Fibroblast of lung (primary cell): ENCODE data around the gene AFAP1.

Source experiments
- EZH2 ChIP-seq: IDR thresholded peaks from 2 replicates; pipeline ENCODE4 v1.5.1; 2012; ENCODE audit warnings: low read length, control low read depth, mild to moderate bottlenecking; ENCODE audit errors: missing control alignments
- TF ChIP-seq, protein P1 (sequence below), 2 donors: IDR thresholded peaks in 1 of 2; conservative IDR thresholded peaks in 1 of 2; 1 replicate in 1 of 2; 2 replicates in 1 of 2; pipeline ENCODE4 v1.5.1; 2011 to 2012; ENCODE audit warnings: low read length in 2 of 2, control low read depth in 1 of 2, inconsistent platforms in 1 of 2, low read depth in 1 of 2, mild to moderate bottlenecking in 1 of 2

DNA sequence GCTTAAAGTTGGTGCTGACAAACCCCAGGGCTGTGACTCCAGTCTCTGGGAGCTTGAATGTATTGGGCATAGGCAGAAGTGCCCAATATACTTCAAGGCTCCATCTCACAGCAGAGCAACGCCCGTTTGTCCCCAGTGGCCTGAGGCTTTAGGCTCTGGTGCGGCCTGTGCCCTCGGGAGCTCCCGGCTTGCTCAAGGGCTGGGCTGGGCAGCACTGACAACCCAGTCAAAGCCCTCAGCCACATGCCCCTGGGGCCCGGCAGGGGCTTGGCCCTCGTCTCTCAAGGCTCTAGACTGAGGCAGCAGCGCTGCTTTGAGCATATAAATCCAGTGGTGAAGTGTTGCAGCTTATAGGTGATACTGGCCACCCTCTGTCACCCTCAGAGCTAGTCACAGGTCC, 203.7 kb downstream of the AFAP1 start:
- TF ChIP-seq, protein P1, sequence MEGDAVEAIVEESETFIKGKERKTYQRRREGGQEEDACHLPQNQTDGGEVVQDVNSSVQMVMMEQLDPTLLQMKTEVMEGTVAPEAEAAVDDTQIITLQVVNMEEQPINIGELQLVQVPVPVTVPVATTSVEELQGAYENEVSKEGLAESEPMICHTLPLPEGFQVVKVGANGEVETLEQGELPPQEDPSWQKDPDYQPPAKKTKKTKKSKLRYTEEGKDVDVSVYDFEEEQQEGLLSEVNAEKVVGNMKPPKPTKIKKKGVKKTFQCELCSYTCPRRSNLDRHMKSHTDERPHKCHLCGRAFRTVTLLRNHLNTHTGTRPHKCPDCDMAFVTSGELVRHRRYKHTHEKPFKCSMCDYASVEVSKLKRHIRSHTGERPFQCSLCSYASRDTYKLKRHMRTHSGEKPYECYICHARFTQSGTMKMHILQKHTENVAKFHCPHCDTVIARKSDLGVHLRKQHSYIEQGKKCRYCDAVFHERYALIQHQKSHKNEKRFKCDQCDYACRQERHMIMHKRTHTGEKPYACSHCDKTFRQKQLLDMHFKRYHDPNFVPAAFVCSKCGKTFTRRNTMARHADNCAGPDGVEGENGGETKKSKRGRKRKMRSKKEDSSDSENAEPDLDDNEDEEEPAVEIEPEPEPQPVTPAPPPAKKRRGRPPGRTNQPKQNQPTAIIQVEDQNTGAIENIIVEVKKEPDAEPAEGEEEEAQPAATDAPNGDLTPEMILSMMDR (conservative IDR thresholded peaks at IDR 0.05 in 1 of 2, IDR thresholded peaks at IDR 0.05 in 1 of 2; ENCODE audit: low read depth in 1 of 2, low read length in 2 of 2): no peak
- no peak for TF ChIP-seq EZH2
